Mucosa of rectum (tissue), 2 donors: Measurements from ENCODE around the gene SIGLEC11.
"Not testable (repeated sequence)": the region's sequence is repeated elsewhere in the genome, so short reads cannot be mapped to it uniquely, and the experiment has no call there.

ENCODE experiments used
- H3K27ac ChIP-seq, 2 donors: one replicate each; pipeline ENCODE4 v1.7.0; 2013; ENCODE audit warnings: inconsistent platforms in 2 of 2, low read depth in 2 of 2, low read length in 2 of 2
- H3K27me3 ChIP-seq, 2 donors: one replicate each; pipeline ENCODE4 v1.7.0; 2013; ENCODE audit warnings: low read length in 2 of 2; ENCODE audit not compliant: control insufficient read depth in 2 of 2, insufficient read depth in 2 of 2
- H3K36me3 ChIP-seq, 2 donors: one replicate each; pipeline ENCODE4 v1.7.0; 2013; ENCODE audit warnings: low read length in 2 of 2; ENCODE audit not compliant: control insufficient read depth in 2 of 2, insufficient read depth in 2 of 2
- H3K4me1 ChIP-seq, 2 donors: one replicate each; pipeline ENCODE4 v1.7.0; 2013; ENCODE audit warnings: low read length in 2 of 2, mild to moderate bottlenecking in 1 of 2; ENCODE audit not compliant: control insufficient read depth in 2 of 2, insufficient read depth in 2 of 2
- H3K4me3 ChIP-seq, 2 donors: one replicate each; pipeline ENCODE4 v1.7.0; 2013; ENCODE audit warnings: low read length in 2 of 2
- H3K9ac ChIP-seq, 2 donors: one replicate each; pipeline ENCODE4 v1.7.0; 2013; ENCODE audit warnings: low read length in 2 of 2, low read depth in 1 of 2, mild to moderate bottlenecking in 1 of 2
- H3K9me3 ChIP-seq, 2 donors: one replicate each; pipeline ENCODE4 v1.7.0; 2013; ENCODE audit warnings: low read length in 2 of 2; ENCODE audit not compliant: control insufficient read depth in 2 of 2
- donor health status: healthy.
- donor health status: Normal muscosa, but diverticular disease.

SIGLEC11 gene, protein sequence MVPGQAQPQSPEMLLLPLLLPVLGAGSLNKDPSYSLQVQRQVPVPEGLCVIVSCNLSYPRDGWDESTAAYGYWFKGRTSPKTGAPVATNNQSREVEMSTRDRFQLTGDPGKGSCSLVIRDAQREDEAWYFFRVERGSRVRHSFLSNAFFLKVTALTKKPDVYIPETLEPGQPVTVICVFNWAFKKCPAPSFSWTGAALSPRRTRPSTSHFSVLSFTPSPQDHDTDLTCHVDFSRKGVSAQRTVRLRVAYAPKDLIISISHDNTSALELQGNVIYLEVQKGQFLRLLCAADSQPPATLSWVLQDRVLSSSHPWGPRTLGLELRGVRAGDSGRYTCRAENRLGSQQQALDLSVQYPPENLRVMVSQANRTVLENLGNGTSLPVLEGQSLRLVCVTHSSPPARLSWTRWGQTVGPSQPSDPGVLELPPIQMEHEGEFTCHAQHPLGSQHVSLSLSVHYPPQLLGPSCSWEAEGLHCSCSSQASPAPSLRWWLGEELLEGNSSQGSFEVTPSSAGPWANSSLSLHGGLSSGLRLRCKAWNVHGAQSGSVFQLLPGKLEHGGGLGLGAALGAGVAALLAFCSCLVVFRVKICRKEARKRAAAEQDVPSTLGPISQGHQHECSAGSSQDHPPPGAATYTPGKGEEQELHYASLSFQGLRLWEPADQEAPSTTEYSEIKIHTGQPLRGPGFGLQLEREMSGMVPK

GRCh38 chr19:49960980-49961379, at the start of gene SIGLEC11:
Gene SIGLEC11, minus strand, starts transcription at chr19:49961172. Its CDS starts 91 bp downstream, at chr19:49961081.
- not testable (repeated sequence) for H3K4me1 ChIP-seq, H3K4me3 ChIP-seq, H3K36me3 ChIP-seq, H3K27me3 ChIP-seq, H3K9ac ChIP-seq, H3K9me3 ChIP-seq, H3K27ac ChIP-seq

- Histone ChIP-seq H3K4me1 (peaks cover 2 to 4% of the 10 kb centered on the region in 2 donors), H3K36me3 (peaks cover 50 to 54% of the 10 kb centered on the region in 2 donors)
Measured at GRCh38 chr19:50008532-50008931, 47.6 kb upstream of the SIGLEC11 start.

DNA sequence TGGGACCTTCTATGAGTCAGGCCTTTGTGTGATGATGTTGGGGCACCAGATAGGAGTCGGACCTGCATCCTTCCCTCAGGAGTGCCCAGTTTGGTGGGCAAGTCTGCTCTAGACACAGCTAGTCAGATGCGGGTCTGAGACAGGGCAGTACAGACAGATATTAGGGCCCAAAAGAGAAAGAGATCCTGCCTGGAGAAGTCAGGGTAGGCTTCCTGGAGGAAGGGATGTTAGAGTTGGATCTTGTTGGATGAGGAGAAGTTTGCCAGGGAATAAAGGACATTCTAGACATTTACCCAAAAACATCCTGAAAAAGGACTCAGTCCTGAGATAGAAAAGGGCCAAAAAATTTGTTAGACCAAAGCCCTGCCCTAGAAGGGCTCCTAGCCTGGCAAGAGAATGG, 47.0 kb upstream of the SIGLEC11 start:
- Histone ChIP-seq H3K27me3 (no peaks in the 10 kb centered on the region), H3K4me3 (no peak overlapping the region), H3K9ac (no peak overlapping the region), H3K4me1 (peaks cover 2 to 4% of the 10 kb centered on the region in 2 donors), H3K36me3 (peaks cover 50 to 53% of the 10 kb centered on the region in 2 donors), H3K9me3 (no peaks in the 10 kb centered on the region), H3K27ac (no peak overlapping the region)

More at GRCh38 chr19:50008532-50008931, 47.6 kb upstream of the SIGLEC11 start:
- Histone ChIP-seq H3K27me3 (no peaks in the 10 kb centered on the region), H3K27ac (no peak overlapping the region), H3K9ac (no peak overlapping the region), H3K4me3 (no peak overlapping the region), H3K9me3 (no peaks in the 10 kb centered on the region)

DNA sequence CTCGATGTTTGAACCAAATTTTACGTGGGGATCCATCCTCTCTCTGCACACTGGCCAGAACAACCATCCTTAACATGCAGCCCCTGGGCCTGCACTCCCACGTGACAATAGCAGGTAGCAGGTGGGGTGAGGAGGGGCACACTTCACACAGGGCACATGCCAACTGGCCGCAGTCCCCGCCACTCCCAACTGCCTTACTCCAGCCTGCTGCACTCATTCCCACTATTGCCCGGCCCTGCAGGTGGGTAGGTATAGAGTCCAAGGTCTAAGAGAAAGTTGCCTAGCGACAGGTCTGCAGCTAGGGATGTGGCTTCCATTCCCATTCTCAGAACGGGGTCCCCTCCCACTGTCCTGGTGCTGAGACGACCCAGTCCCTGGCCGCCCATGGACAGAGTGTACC, 46.2 kb upstream of the SIGLEC11 start:
- H3K9me3 ChIP-seq, result no peaks in the 10 kb centered on the region
- peaks cover 51 to 55% of the 10 kb centered on the region in 2 donors for H3K36me3 ChIP-seq
- H3K27ac ChIP-seq, result no peak overlapping the region
- no peaks in the 10 kb centered on the region for H3K27me3 ChIP-seq
- peaks cover 2 to 4% of the 10 kb centered on the region in 2 donors for H3K4me1 ChIP-seq
- H3K4me3 ChIP-seq, result no peak overlapping the region
- H3K9ac ChIP-seq, result no peak overlapping the region

GRCh38 chr19:50005428-50005827, 44.5 kb upstream of the SIGLEC11 start:
- Histone ChIP-seq H3K36me3 (peaks cover 59 to 67% of the 10 kb centered on the region in 2 donors), H3K4me1 (peaks cover 2 to 4% of the 10 kb centered on the region in 2 donors), H3K27ac (no peak overlapping the region), H3K27me3 (no peaks in the 10 kb centered on the region), H3K9me3 (no peaks in the 10 kb centered on the region), H3K9ac (no peak overlapping the region), H3K4me3 (no peak overlapping the region)

DNA sequence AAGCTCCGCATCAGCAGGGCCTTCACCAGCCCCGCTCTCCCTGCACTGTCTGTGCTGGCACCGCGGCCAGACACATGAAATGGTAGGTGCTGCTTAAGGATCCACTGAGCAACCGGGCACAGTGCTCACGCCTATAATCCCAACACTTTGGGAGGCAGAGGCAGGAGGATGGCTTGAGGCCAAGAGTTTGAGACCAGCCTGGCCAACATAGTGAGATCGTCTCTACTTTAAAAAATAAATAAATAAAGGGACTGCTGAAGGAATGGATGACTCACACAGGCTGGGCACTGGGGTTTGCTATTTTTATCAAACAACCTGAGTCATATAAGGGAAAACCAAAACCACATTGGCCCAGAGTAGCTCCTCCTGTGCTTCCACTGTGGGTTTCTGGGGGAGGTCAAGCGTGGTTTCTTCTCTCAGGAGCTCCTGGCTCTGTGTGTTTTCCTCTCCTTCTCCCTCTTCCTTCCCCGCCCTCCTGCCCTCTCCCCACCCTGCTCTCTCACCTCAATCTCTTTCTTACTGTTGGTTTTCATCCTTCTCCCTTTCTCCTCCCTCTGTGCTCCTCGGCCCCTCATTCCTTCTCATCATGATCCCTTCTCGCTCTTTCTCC, 42.9 kb upstream of the SIGLEC11 start:
- H3K9me3 ChIP-seq, result no peaks in the 10 kb centered on the region
- H3K36me3 ChIP-seq, result peaks cover 66 to 79% of the 10 kb centered on the region in 2 donors
- no peak overlapping the region for H3K9ac ChIP-seq
- H3K27ac ChIP-seq, result peak overlapping the region in 1 of 2 donors; percentile 16
- peaks cover 2 to 4% of the 10 kb centered on the region in 2 donors for H3K4me1 ChIP-seq
- H3K4me3 ChIP-seq, result no peak overlapping the region
- no peaks in the 10 kb centered on the region for H3K27me3 ChIP-seq

- no peak overlapping the region for H3K4me3 ChIP-seq
- H3K4me1 ChIP-seq, result peaks cover 2 to 4% of the 10 kb centered on the region in 2 donors
- H3K9ac ChIP-seq, result no peak overlapping the region
- peaks cover 60 to 75% of the 10 kb centered on the region in 2 donors for H3K36me3 ChIP-seq
- no peak overlapping the region for H3K27ac ChIP-seq
- no peaks in the 10 kb centered on the region for H3K27me3 ChIP-seq
- H3K9me3 ChIP-seq, result no peaks in the 10 kb centered on the region
Measured at GRCh38 chr19:50003254-50003788, 42.3 kb upstream of the SIGLEC11 start.

- Histone ChIP-seq H3K4me3 (no peak overlapping the region), H3K27ac (no peak overlapping the region), H3K9me3 (no peaks in the 10 kb centered on the region), H3K4me1 (peaks cover 2 to 4% of the 10 kb centered on the region in 2 donors), H3K36me3 (peaks cover 58 to 71% of the 10 kb centered on the region in 2 donors), H3K27me3 (no peaks in the 10 kb centered on the region), H3K9ac (no peak overlapping the region)
Measured at GRCh38 chr19:50002386-50002960, 41.5 kb upstream of the SIGLEC11 start.

GRCh38 chr19:50001775-50002174, 40.8 kb upstream of the SIGLEC11 start:
- no peaks in the 10 kb centered on the region for H3K9me3 ChIP-seq
- no peak overlapping the region for H3K27ac ChIP-seq
- H3K36me3 ChIP-seq, result peaks cover 51 to 69% of the 10 kb centered on the region in 2 donors
- no peak overlapping the region for H3K4me3 ChIP-seq
- no peak overlapping the region for H3K9ac ChIP-seq
- H3K27me3 ChIP-seq, result no peaks in the 10 kb centered on the region
- H3K4me1 ChIP-seq, result peaks cover 2 to 4% of the 10 kb centered on the region in 2 donors
